Esophagus squamous epithelium (tissue), 4 donors: ENCODE measurements around the gene BARX1.

Source experiments
- CTCF ChIP-seq, 6 experiments: fragments of 450-650 bp in 4 of 6; fragments of 200-600 bp in 2 of 6; sonication (generic) in 2 of 6; IDR thresholded peaks; one replicate each; pipeline ENCODE4 v1.5.1; 2016 to 2019; ENCODE audit warnings: antibody characterized with exemption in 6 of 6, mild to moderate bottlenecking in 4 of 6, moderate library complexity in 4 of 6
- POLR2A ChIP-seq, 4 donors: fragments of 450-650 bp; IDR thresholded peaks; one replicate each; pipeline ENCODE4 v1.6.1; 2017; ENCODE audit warnings: antibody characterized with exemption in 4 of 4, mild to moderate bottlenecking in 4 of 4, moderate library complexity in 3 of 4

DNA sequence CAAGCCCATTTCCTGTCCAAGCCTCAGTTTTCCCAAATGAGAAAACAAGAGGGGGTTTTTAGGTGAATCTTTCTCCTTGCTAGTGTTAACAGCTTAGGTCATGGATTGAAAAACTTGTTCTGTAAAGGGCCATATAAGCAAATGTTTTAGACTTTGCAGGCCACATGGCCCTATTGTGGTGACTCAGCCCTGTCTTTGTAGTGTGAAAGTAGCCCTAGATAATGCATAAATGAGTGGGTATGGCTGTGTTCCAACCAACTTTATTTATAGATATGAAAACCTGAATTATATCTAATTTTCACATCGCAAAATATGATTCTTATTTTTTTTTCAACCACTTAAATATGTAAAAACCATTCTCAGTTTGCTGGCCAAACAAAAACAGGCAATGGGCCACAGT, 6.9 kb upstream of the BARX1 start:
- no peak for TF ChIP-seq POLR2A (IDR thresholded peaks at IDR 0.05)
- no peak for TF ChIP-seq CTCF (IDR thresholded peaks at IDR 0.05)
